SW 1271 (cell line): Measurements from ENCODE around the gene RGS6.

Source experiments
- DNase-seq, 2 experiments: peaks; one replicate each; lab custom pipeline; 2025; lab: John Stamatoyannopoulos, UW

The RGS6 gene

DNA sequence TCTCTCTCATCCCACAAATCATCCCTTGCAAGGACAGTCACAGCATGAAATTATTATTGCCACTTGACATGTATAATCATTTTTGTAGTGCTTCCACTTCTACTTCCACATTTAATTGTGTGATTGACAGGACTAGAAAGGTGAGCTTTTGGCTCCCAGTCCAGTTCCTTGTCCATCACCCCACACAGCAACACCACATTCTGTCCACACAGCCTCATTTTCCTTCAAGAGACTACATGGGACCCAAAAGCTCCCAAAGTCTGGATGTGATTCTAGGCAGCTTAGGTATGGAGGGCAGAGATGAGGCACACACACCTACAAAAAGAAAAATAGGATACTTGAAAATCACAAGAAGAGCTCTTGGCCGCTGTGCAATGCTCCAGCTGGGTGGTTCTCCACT, 595.4 kb downstream of the RGS6 start:
- DNase-seq = no peak

GRCh38 chr14:72528059-72528862, 596.0 kb downstream of the RGS6 start:
- DNase-seq = no peak

DNA sequence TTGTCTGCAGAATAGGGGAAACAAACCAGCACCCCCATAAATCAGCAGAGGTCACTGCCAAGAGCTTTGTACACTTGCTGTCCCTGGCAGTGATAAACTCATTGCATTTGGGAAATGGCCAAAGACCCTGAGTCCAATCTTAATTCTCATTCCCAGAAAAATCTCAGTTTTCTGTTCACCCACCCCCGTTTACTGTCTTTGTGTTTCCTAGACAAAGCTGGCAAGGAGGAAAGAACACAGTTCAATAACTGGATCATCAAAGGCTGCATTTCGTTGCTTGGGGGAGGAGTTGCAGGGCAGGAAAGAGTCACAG, 596.6 kb downstream of the RGS6 start:
- DNase-seq = no peak

- DNase-seq = no peak
Measured at GRCh38 chr14:72532686-72533454, 600.6 kb downstream of the RGS6 start.

DNA sequence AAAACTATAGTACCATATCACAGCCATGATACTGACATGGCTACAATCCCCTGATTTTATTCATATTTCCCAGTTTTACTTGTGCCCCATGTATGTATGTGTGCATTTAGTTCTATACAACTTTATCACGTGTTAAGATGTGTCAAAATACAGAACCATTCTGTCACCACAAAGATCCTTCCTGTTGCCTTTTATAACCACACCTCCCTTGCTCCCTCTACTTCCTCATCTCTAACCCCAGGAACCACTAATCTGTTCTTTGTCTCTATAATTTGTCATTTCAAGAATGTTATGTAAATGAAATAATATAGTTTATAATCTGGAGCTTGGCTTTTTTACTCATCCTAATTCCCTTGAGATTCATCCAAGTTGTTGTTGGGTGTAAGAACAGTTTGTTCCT, 603.3 kb downstream of the RGS6 start:
- DNase-seq = no peak

DNA sequence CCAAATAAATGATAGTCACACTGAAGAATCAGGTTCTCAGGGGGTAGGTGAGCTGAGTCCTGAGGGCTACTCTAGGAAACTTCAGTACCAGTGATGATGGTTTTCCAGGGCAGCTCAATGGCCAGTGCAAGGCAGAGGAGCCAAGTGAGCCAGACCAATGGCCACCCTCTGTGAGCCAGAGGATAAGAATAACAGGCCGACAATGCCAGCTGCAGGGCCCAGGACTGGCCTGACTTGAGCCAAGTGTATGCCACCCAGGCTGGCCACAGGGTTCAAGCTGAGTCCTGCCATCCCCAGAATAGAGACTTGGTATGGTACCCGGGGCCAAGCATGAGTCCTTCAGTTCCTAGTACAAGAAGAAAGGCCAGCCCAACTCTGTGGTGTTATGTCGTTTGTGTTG, 606.2 kb downstream of the RGS6 start:
- no peak for DNase-seq

- DNase-seq = no peak
Measured at GRCh38 chr14:72539661-72540315, 607.6 kb downstream of the RGS6 start.

- no peak for DNase-seq
Measured at GRCh38 chr14:72540836-72541235, 608.6 kb downstream of the RGS6 start.

GRCh38 chr14:72541546-72541945, 609.3 kb downstream of the RGS6 start:
- DNase-seq = no peak

GRCh38 chr14:72543341-72543740, 611.1 kb downstream of the RGS6 start:
- DNase-seq = no peak

DNA sequence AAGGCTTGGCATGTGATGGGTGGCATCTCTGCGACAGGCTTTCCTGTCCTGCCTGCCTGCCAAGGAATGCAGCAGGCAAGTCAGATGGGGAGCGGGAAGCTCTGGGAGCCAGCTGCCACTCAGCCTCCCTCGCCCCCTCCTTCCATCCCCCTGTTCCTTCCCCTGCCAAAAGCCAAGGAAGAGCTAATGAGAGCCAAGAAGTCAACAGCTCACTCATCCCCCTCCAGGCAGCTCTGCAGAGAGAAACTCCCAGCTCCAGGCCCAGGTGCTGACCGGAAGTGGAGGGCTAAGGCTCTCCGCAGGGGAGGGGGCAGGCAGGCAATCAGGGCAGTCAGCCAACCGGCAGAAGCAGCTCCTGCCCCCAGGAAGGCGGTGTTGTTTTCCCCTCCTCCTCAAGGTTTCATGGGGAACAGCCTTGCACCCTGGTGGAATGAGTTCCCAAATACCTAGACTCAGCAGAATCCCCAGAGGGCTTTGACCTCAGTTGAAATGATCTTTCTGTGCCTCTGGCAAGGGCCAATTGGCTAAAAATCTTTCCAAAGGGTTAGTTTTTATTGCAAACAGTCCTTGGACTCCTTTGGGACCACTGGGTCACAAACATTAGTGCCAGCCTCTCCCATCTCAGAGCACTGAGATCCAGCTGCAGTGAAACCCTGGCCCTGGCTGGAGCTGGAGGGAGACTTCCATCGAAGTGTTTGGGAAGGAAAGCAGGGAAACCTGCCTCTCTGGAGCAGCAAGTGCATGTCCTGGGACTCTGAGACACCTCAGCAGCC, 612.6 kb downstream of the RGS6 start:
- no peak for DNase-seq

GRCh38 chr14:72545411-72546311, 613.4 kb downstream of the RGS6 start:
- no peak for DNase-seq

GRCh38 chr14:72546344-72547016, 614.3 kb downstream of the RGS6 start:
- DNase-seq = no peak

GRCh38 chr14:72547999-72548398, 615.8 kb downstream of the RGS6 start:
- DNase-seq = no peak

DNA sequence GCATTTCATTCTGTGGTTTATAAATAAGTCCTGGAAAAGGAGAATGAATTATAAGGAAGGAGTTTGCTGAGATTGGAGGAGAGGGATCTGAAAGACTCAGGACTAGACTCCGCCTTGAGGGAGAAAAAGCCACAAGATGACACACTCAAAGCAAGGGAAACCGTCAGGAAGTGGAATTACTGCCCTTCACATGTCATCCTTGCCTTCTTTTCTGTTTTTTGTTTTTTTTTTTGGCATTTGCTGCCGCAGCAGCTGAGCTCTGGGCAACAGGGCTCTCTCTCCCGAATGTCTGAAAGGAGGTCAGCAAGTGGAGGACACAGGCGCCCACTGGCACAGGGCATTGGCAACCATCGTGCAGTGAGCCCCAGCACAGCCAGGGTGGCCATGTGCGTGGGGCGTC, 616.8 kb downstream of the RGS6 start:
- DNase-seq = no peak

DNA sequence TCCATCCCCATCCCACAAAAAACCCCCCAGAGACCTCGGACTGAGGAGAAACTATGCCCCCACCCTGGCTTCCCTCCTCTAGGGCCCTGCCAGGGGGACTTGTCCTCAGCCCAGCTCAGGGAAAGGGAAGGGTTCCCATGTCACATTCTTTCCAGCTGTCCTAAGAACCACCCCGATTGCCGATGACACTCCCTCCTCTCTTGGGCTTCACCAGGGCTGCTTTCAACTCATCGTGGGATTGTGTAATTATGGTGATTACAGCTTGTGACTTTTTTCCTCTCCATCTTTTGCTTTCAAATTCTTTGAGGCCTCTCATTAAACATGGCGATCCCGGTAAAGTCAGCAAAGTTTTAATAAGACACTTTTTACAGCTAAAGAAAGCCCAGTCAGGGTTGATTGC, 617.6 kb downstream of the RGS6 start:
- DNase-seq = no peak

DNA sequence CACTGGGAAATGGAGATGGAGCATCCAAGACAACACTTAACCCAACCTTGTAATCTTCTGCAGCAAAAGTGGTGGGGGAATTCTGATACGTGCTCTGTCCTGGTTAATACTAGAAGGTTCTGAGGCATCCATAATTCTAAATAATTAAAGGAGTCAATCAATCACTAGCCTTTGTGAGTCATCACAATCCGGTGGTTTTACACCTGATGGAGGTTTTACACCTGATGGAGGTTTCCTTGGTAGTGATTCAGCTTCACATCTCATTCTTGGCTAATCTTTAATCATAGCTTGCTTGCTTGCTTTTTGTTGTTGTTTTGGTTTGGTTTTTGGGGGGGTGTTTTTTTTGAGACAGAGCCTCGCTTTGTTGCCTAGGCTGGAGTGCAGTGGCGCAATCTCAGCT, 618.3 kb downstream of the RGS6 start:
- no peak for DNase-seq

GRCh38 chr14:72552236-72552635, 620.0 kb downstream of the RGS6 start:
- no peak for DNase-seq

- DNase-seq = no peak
Measured at GRCh38 chr14:72553161-72553560, 620.9 kb downstream of the RGS6 start.

- DNase-seq = no peak
Measured at GRCh38 chr14:72553656-72554055, 621.4 kb downstream of the RGS6 start.

GRCh38 chr14:72554401-72554800, 622.2 kb downstream of the RGS6 start:
- DNase-seq = no peak
